H1 (cell line): ENCODE data around the gene PARP15. TPM values are rescaled to one million over a fixed set of nuclear protein-coding genes. Genes with fewer than 3 reads are reported as not detected.

Experiments
- CTCF ChIA-PET: fragments of 300-600 bp; sonication (Branson Sonifier 250); formaldehyde crosslinking; loops from one replicate; lab custom pipeline; 2021; ENCODE audit not compliant: partially characterized antibody; lab: Charles Lee
- POLR2A ChIA-PET: fragments of 300-600 bp; sonication (Branson Sonifier 250); formaldehyde crosslinking; loops from one replicate; lab custom pipeline; 2021; ENCODE audit warnings: inconsistent platforms; ENCODE audit not compliant: partially characterized antibody; lab: Charles Lee
- DNase-seq, 2 experiments: peaks; one replicate each; pipeline versions ENCODE4 v3.0.0 to v3.0.0-alpha.2; 2010 to 2022; ENCODE audit warnings: low spot score in 2 of 2, low read depth in 1 of 2, mixed read lengths in 1 of 2
- FAIRE-seq: peaks from 2 replicates; lab custom pipeline; 2011; peaks lifted over from hg19 to GRCh38; lab: Jason Lieb, UNC
- H2AFZ ChIP-seq: 2 replicates; pipeline ENCODE4 v1.8.1; 2012; ENCODE audit warnings: low read length, inconsistent platforms
- H2AK5ac ChIP-seq: 2 replicates; pipeline ENCODE4 v1.6.1; 2013; ENCODE audit warnings: low read depth, low read length
- H2BK120ac ChIP-seq: replicated peaks from 2 replicates; pipeline ENCODE3; 2013; ENCODE audit warnings: low read depth, low read length, inconsistent platforms
- H2BK12ac ChIP-seq: 2 replicates; pipeline ENCODE4 v1.6.1; 2013; ENCODE audit warnings: low read depth, low read length
- H2BK15ac ChIP-seq: 2 replicates; pipeline ENCODE4 v1.6.1; 2013; ENCODE audit warnings: low read length
- H2BK20ac ChIP-seq: 2 replicates; pipeline ENCODE4 v1.6.1; 2013; ENCODE audit warnings: low read length
- H2BK5ac ChIP-seq: 2 replicates; pipeline ENCODE4 v1.6.1; 2013; ENCODE audit warnings: low read depth, low read length
- H3K14ac ChIP-seq: 2 replicates; pipeline ENCODE4 v1.6.1; 2013; ENCODE audit warnings: inconsistent platforms; ENCODE audit not compliant: insufficient read length
- H3K18ac ChIP-seq: 2 replicates; pipeline ENCODE4 v1.6.1; 2013; ENCODE audit warnings: low read length; ENCODE audit errors: extremely low read depth
- H3K23ac ChIP-seq: 2 replicates; pipeline ENCODE4 v1.6.1; 2013; ENCODE audit warnings: inconsistent platforms; ENCODE audit not compliant: insufficient read length
- H3K23me2 ChIP-seq: 2 replicates; pipeline ENCODE4 v1.6.1; 2013; ENCODE audit warnings: low read depth, low read length
- H3K27ac ChIP-seq: 2 replicates; pipeline ENCODE4 v1.6.1; 2011; ENCODE audit warnings: low read depth, low read length, inconsistent platforms
- H3K27me3 ChIP-seq, 4 experiments: replicated peaks in 1 of 4; 1 replicate in 1 of 4; 2 replicates in 3 of 4; pipeline versions ENCODE4 v1.6.1 to v1.8.1; 2011 to 2013; ENCODE audit warnings: low read length in 3 of 4, mild to moderate bottlenecking in 3 of 4, inconsistent platforms in 2 of 4, mixed read lengths in 2 of 4, moderate library complexity in 1 of 4; ENCODE audit not compliant: control insufficient read depth in 3 of 4, insufficient read depth in 3 of 4; ENCODE audit errors: extremely low read depth in 1 of 4
- H3K36me3 ChIP-seq, 4 experiments: 2 replicates each; pipeline versions ENCODE4 v1.6.1 to v1.8.1; 2011 to 2013; ENCODE audit warnings: mild to moderate bottlenecking in 4 of 4, low read length in 3 of 4, moderate library complexity in 2 of 4, control low read depth in 1 of 4, inconsistent platforms in 1 of 4; ENCODE audit not compliant: insufficient read depth in 4 of 4, control insufficient read depth in 2 of 4
- H3K4ac ChIP-seq: replicated peaks from 2 replicates; pipeline ENCODE3; 2013; ENCODE audit warnings: low read length, low read depth, mixed read lengths, inconsistent platforms; ENCODE audit not compliant: insufficient read length
- H3K4me1 ChIP-seq, 4 experiments: replicated peaks in 1 of 4; 1 replicate in 1 of 4; 2 replicates in 3 of 4; pipeline versions ENCODE4 v1.6.1 to v1.8.1; 2011 to 2013; ENCODE audit warnings: low read length in 3 of 4, inconsistent platforms in 2 of 4, mixed read lengths in 1 of 4; ENCODE audit not compliant: insufficient read depth in 4 of 4, control insufficient read depth in 3 of 4
- H3K4me2 ChIP-seq, 2 experiments: 2 replicates each; pipeline versions ENCODE4 v1.6.1 to v1.8.1; 2011 to 2013; ENCODE audit warnings: low read depth in 2 of 2, low read length in 2 of 2, control low read depth in 1 of 2, inconsistent platforms in 1 of 2, mild to moderate bottlenecking in 1 of 2; ENCODE audit not compliant: insufficient read depth in 1 of 2
- H3K4me3 ChIP-seq, 4 experiments: fragments of 200-600, 300-600 bp in 1 of 4; sonication (generic), shearing (Covaris generic), sonication (Bioruptor Twin) in 1 of 4; 2 replicates each; pipeline versions ENCODE4 v1.5.1 to v1.8.1; 2011 to 2016; ENCODE audit warnings: low read length in 4 of 4, low read depth in 3 of 4, control low read depth in 2 of 4, inconsistent platforms in 2 of 4, mild to moderate bottlenecking in 2 of 4, mixed read lengths in 1 of 4, moderate library complexity in 1 of 4; ENCODE audit not compliant: insufficient read depth in 2 of 4; ENCODE audit errors: extremely low read depth in 1 of 4
- H3K56ac ChIP-seq: replicated peaks from 2 replicates; pipeline ENCODE3; 2013; ENCODE audit warnings: low read depth, mild to moderate bottlenecking, mixed read lengths, low read length, inconsistent platforms; ENCODE audit not compliant: insufficient read length
- H3K79me1 ChIP-seq: 2 replicates; pipeline ENCODE4 v1.6.1; 2013; ENCODE audit warnings: low read depth, low read length, control low read depth
- H3K79me2 ChIP-seq, 2 experiments: 2 replicates each; pipeline versions ENCODE4 v1.6.1 to v1.8.1; 2012 to 2013; ENCODE audit warnings: low read length in 2 of 2, mild to moderate bottlenecking in 2 of 2, inconsistent platforms in 1 of 2; ENCODE audit not compliant: insufficient read depth in 2 of 2, control insufficient read depth in 1 of 2
- H3K9ac ChIP-seq, 4 experiments: replicated peaks in 1 of 4; 1 replicate in 1 of 4; 2 replicates in 3 of 4; pipeline versions ENCODE4 v1.6.1 to v1.8.1; 2011 to 2013; ENCODE audit warnings: low read depth in 3 of 4, low read length in 3 of 4, control low read depth in 2 of 4, mild to moderate bottlenecking in 2 of 4, moderate library complexity in 2 of 4, inconsistent platforms in 1 of 4; ENCODE audit errors: extremely low read depth in 1 of 4
- H3K9me3 ChIP-seq, 2 experiments: 2 replicates each; pipeline versions ENCODE4 v1.6.1 to v1.8.1; 2012 to 2013; ENCODE audit warnings: mild to moderate bottlenecking in 2 of 2, moderate library complexity in 2 of 2, control low read depth in 1 of 2, inconsistent platforms in 1 of 2, low read depth in 1 of 2, low read length in 1 of 2, mixed read lengths in 1 of 2; ENCODE audit not compliant: insufficient read depth in 2 of 2
- H4K20me1 ChIP-seq, 2 experiments: replicated peaks in 1 of 2; 2 replicates each; pipeline versions ENCODE3 to v1.8.1; 2011 to 2013; ENCODE audit warnings: inconsistent platforms in 2 of 2, low read length in 2 of 2, mild to moderate bottlenecking in 1 of 2; ENCODE audit not compliant: insufficient read depth in 2 of 2, control insufficient read depth in 1 of 2
- H4K5ac ChIP-seq: 2 replicates; pipeline ENCODE4 v1.6.1; 2013; ENCODE audit warnings: low read length, low read depth, mixed read lengths, inconsistent platforms; ENCODE audit not compliant: insufficient read length
- H4K8ac ChIP-seq: 2 replicates; pipeline ENCODE4 v1.8.0; 2013; ENCODE audit warnings: mild to moderate bottlenecking, moderate library complexity, low read length, inconsistent platforms; ENCODE audit not compliant: insufficient read depth; ENCODE audit errors: extremely low read depth
- H4K91ac ChIP-seq: replicated peaks from 2 replicates; pipeline ENCODE3; 2013; ENCODE audit warnings: low read length, mixed read lengths, inconsistent platforms; ENCODE audit not compliant: insufficient read length
- CBX5 ChIP-seq: fragments of 300-800, 300-1000 bp; sonication (generic); IDR thresholded peaks from 2 replicates; pipeline ENCODE4 v1.7.1; 2016; ENCODE audit warnings: antibody characterized with exemption, low read length, low read depth
- CBX8 ChIP-seq: fragments of 300-800, 300-1000 bp; sonication (generic); IDR thresholded peaks from 2 replicates; pipeline ENCODE4 v1.7.1; 2016; ENCODE audit warnings: low read depth, low read length, borderline replicate concordance
- CHD2 ChIP-seq: IDR thresholded peaks from 2 replicates; pipeline ENCODE4 v1.6.1; 2012; ENCODE audit warnings: low read length, improper control_type of control experiment
- FOSL1 ChIP-seq: IDR thresholded peaks from 2 replicates; pipeline ENCODE4 v1.6.1; 2011; ENCODE audit warnings: mild to moderate bottlenecking, low read depth, low read length, moderate library complexity; ENCODE audit not compliant: insufficient read depth
- GTF2F1 ChIP-seq: IDR thresholded peaks from 2 replicates; pipeline ENCODE4 v1.6.1; 2012; ENCODE audit warnings: low read depth, low read length, improper control_type of control experiment, borderline replicate concordance
- MAX ChIP-seq: IDR thresholded peaks from 2 replicates; pipeline ENCODE4 v1.6.1; 2012; ENCODE audit warnings: inconsistent platforms
- NANOG ChIP-seq: IDR thresholded peaks from 2 replicates; pipeline ENCODE4 v1.6.1; 2011; ENCODE audit warnings: low read length, low read depth, mild to moderate bottlenecking, inconsistent platforms; ENCODE audit not compliant: insufficient read depth, poor library complexity, severe bottlenecking
- TAF7 ChIP-seq: optimal IDR thresholded peaks from 2 replicates; pipeline ENCODE3; 2011; ENCODE audit warnings: low read depth, mild to moderate bottlenecking, inconsistent platforms, low read length, moderate library complexity, borderline replicate concordance
- YY1 ChIP-seq: IDR thresholded peaks from 2 replicates; pipeline ENCODE4 v1.6.1; 2011; ENCODE audit warnings: low read depth, mild to moderate bottlenecking, low read length
- WGBS, 2 experiments: shearing (Covaris generic) in 1 of 2; methylation state at CpG; one replicate each; pipeline versions ENCODE4 v1.1.6 to v1.1.7; 2013 to 2015; ENCODE audit warnings: low lambda C conversion rate in 2 of 2, mixed read lengths in 2 of 2, inconsistent platforms in 1 of 2, low coverage in 1 of 2, missing lambda C conversion rate in 1 of 2; ENCODE audit not compliant: insufficient replicate concordance in 2 of 2, insufficient coverage in 1 of 2, insufficient read length in 1 of 2; ENCODE audit errors: extremely low coverage in 1 of 2, missing lambda C conversion rate in 1 of 2; 5-methylcytosine and 5-hydroxymethylcytosine counted together
- polyA plus RNA-seq, 7 experiments: library from polyadenylated mRNA; depleted of rRNA in 3 of 7; stranded (reverse) in 5 of 7; unstranded in 2 of 7; fragments of >200 nt in 5 of 7; fragments of 200-250 nt in 2 of 7; gene quantifications; 1 replicate in 5 of 7; 2 replicates in 1 of 7; 4 replicates in 1 of 7; pipeline versions ENCODE4 v1.2.1 to v1.2.3, GENCODE V29; 2011 to 2013; ENCODE audit warnings: missing spikeins in 2 of 7, mixed read lengths in 2 of 7
- total RNA-seq: library from RNA; stranded (reverse); fragmentation: NEBNext Ultra II Directional; extraction: Animal tissue kit (Norgen Biotek cat#: 25700); gene quantifications from 2 replicates; pipeline ENCODE4 v1.2.1, GENCODE V29; 2021
- TF ChIP-seq, protein P1 (sequence below), 3 experiments: IDR thresholded peaks; 1 replicate in 2 of 3; 2 replicates in 1 of 3; pipeline versions ENCODE4 v1.5.1 to v1.6.1; 2011; ENCODE audit warnings: low read length in 3 of 3, mild to moderate bottlenecking in 3 of 3, inconsistent platforms in 2 of 3, low read depth in 1 of 3, moderate library complexity in 1 of 3; ENCODE audit not compliant: insufficient read depth in 1 of 3; ENCODE audit errors: control extremely low read depth in 1 of 3

PARP15 gene
- total and polyA plus RNA-seq, 2 of the 8 experiments (the other 6 are each of a cell fraction or from before 2014, with no cell fraction given), result 0.37 to 0.45 TPM

DNA sequence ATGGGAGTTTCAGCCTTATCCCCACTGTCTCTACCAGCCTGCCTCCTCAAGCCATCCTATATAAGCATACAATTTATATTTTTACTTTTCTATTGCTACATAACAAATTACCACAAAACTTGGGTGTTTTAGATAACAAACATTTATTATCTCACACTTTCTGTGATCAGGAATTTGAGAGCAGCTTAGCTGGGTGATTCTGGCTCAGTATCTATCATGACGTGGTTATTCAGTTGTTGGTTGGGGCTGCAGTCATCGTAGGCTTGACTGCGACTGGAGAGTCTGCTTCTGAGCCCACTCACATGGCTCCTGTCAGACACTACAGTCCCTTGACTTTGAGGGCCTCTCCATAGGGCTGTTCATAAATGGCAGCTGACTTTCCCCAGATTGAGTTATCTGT is 20.7 kb downstream of the PARP15 start:
- Histone ChIP-seq H2AK5ac (no peak overlapping the region), H3K23me2 (no peaks in the 10 kb centered on the region), H3K9me3 (no peaks in the 10 kb centered on the region), H3K56ac (no peak overlapping the region), H2AFZ (no peak overlapping the region), H3K36me3 (no peaks in the 10 kb centered on the region), H2BK20ac (no peak overlapping the region; the same call in 1 of the 2 replicates), H4K20me1 (no peaks in the 10 kb centered on the region), H3K27me3 (no peaks in the 10 kb centered on the region), H2BK120ac (no peak overlapping the region), H4K91ac (no peak overlapping the region), H3K4ac (no peak overlapping the region), H2BK15ac (no peak overlapping the region), H3K18ac (no peak overlapping the region), H3K23ac (no peak overlapping the region), H2BK12ac (no peak overlapping the region; the same call in 1 of the 2 replicates), H4K8ac (no peak overlapping the region), H3K14ac (no peak overlapping the region), H3K79me1 (no peaks in the 10 kb centered on the region), H3K79me2 (no peaks in the 10 kb centered on the region), H3K4me3 (no peak overlapping the region), H3K27ac (no peak overlapping the region), H3K4me1 (peaks cover 0 to 3% (median 0%) of the 10 kb centered on the region in 4 experiments; a peak in 1 of 7 replicates), H3K9ac (no peak overlapping the region)
- ChIA-PET CTCF (interaction anchor here (0.6 to 0.9 kb wide), 2 partner anchors 13 to 25 kb away, joined by 3 read pairs; no protein-coding TSS in a partner anchor), POLR2A (no interaction called here)
- FAIRE-seq (no peak), DNase-seq (no peak)
- WGBS, 2 experiments, result 88% methylated on average over 3 of the region's 3 CpGs; no CpG with 5 or more reads in 1 of the 2 experiments
- TF ChIP-seq, protein P1, sequence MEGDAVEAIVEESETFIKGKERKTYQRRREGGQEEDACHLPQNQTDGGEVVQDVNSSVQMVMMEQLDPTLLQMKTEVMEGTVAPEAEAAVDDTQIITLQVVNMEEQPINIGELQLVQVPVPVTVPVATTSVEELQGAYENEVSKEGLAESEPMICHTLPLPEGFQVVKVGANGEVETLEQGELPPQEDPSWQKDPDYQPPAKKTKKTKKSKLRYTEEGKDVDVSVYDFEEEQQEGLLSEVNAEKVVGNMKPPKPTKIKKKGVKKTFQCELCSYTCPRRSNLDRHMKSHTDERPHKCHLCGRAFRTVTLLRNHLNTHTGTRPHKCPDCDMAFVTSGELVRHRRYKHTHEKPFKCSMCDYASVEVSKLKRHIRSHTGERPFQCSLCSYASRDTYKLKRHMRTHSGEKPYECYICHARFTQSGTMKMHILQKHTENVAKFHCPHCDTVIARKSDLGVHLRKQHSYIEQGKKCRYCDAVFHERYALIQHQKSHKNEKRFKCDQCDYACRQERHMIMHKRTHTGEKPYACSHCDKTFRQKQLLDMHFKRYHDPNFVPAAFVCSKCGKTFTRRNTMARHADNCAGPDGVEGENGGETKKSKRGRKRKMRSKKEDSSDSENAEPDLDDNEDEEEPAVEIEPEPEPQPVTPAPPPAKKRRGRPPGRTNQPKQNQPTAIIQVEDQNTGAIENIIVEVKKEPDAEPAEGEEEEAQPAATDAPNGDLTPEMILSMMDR (IDR thresholded peaks at IDR 0.05; ENCODE audit: control extremely low read depth in 1 of 3, insufficient read depth in 1 of 3, low read depth in 1 of 3, low read length in 3 of 3), result no peak
- TF ChIP-seq CBX5, result no peak
- no peak for TF ChIP-seq FOSL1
- no peak for TF ChIP-seq GTF2F1
- TF ChIP-seq MAX, result no peak
- TF ChIP-seq NANOG, result no peak
- TF ChIP-seq CHD2, result no peak
- TF ChIP-seq CBX8, result no peak
- no peak for TF ChIP-seq YY1
- no peak for TF ChIP-seq TAF7
- TF ChIP-seq, all 59 proteins: peak for 0
- Histone ChIP-seq H2BK5ac (no peak overlapping the region), H3K4me2 (no peak overlapping the region), H4K5ac (no peak overlapping the region)
